Tibial artery (tissue), 4 donors: ENCODE results near the gene STXBP4.
A peak's percentile ranks its signal among the peaks of the same experiment; 100 is the strongest.

ENCODE experiments used
- DNase-seq, 2 donors: peaks; one replicate each; pipeline ENCODE4 v3.0.0-alpha.2; 2019
- H3K27ac ChIP-seq, 2 donors: fragments of 200-600 bp; sonication (generic) in 1 of 2; 1 replicate in 1 of 2; 2 replicates in 1 of 2; pipeline ENCODE4 v1.5.1; 2018 to 2019; ENCODE audit warnings: mild to moderate bottlenecking in 1 of 2
- H3K27me3 ChIP-seq, 2 donors: fragments of 200-600 bp; sonication (generic) in 1 of 2; one replicate each; pipeline versions ENCODE4 v1.5.1 to v1.6.0; 2016 to 2019
- H3K36me3 ChIP-seq, 3 donors: fragments of 200-600 bp; sonication (generic) in 2 of 3; one replicate each; pipeline ENCODE4 v1.5.1; 2016 to 2019; ENCODE audit warnings: mild to moderate bottlenecking in 2 of 3
- H3K4me1 ChIP-seq, 4 donors: fragments of 200-600 bp; sonication (generic) in 2 of 4; 1 replicate in 3 of 4; 2 replicates in 1 of 4; pipeline ENCODE4 v1.5.1; 2016 to 2019
- H3K4me3 ChIP-seq, 2 donors: fragments of 200-600 bp; sonication (generic) in 1 of 2; 1 replicate in 1 of 2; 2 replicates in 1 of 2; pipeline ENCODE4 v1.5.1; 2018 to 2019; ENCODE audit warnings: mild to moderate bottlenecking in 2 of 2
- H3K9me3 ChIP-seq, 3 donors: fragments of 200-600 bp; sonication (generic) in 1 of 3; one replicate each; pipeline ENCODE4 v1.5.1; 2016 to 2019
- intact Hi-C: fragments of 100-400 bp; cut with DNase I; formaldehyde crosslinking; loops from one replicate; pipeline ENCODE4 v1.15.0; 2023; ENCODE audit warnings: low total_unique reads
- TF ChIP-seq, protein P1 (sequence below), 2 experiments: fragments of 200-600 bp in 1 of 2; fragments of 450-650 bp in 1 of 2; IDR thresholded peaks; one replicate each; pipeline ENCODE4 v1.5.1; 2017 to 2019; ENCODE audit warnings: antibody characterized with exemption in 2 of 2, mild to moderate bottlenecking in 1 of 2, moderate library complexity in 1 of 2

Gene STXBP4, protein sequence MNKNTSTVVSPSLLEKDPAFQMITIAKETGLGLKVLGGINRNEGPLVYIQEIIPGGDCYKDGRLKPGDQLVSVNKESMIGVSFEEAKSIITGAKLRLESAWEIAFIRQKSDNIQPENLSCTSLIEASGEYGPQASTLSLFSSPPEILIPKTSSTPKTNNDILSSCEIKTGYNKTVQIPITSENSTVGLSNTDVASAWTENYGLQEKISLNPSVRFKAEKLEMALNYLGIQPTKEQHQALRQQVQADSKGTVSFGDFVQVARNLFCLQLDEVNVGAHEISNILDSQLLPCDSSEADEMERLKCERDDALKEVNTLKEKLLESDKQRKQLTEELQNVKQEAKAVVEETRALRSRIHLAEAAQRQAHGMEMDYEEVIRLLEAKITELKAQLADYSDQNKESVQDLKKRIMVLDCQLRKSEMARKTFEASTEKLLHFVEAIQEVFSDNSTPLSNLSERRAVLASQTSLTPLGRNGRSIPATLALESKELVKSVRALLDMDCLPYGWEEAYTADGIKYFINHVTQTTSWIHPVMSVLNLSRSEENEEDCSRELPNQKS

DNA sequence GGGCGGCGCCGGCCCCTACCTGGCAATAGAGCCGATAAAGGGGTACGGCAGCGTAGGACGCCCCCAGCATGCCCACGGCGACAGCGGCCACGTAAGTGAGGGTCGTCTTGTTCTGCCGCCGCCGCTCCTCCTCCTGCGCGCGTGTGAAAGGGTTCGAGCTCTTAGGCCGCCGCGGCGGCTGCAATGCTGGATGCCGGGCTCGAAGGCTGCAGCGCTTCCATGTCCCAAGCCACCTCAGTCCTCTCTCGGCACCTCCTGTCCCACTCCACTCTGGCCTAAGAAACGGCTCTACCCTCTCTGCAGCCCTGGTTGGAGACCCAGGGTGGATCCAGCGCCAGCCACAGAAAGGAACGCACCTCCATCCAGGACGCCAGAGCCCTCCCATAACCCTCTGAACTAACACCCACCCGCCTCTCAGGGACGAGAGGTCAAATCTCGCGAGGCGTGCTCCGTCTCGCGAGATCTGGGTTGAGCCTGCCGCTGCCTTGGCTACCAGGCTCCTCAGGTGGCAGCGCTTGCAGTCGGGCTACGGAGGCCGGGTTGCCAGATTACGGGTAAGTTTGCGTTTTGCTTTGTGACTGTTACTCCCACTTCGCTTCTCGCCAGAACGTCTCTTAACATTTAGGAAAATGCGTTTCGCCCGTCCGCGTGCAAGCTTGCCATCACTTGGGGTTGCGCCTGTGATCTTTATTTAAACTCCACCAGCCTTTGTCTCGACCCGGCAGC is at the start of gene STXBP4, which contains the start of gene COX11:
STXBP4 (plus strand) TSS at position 504 of the 726 bp plus-strand sequence. CDS start 17,455 bp downstream, outside the sequence.
COX11 (minus strand) TSS at position 393 of the 726 bp plus-strand sequence; CDS start at position 385, 8 bp downstream.
- intact Hi-C loops = no loop called here
- Histone ChIP-seq H3K36me3 (peaks cover 8 to 14% (median 10%) of the 10 kb centered on the region in 3 donors), H3K27ac (peak within 1 kb of the TSS; percentile 91 to 92), H3K27me3 (no peaks in the 10 kb centered on the region), H3K9me3 (no peaks in the 10 kb centered on the region), H3K4me3 (peak within 1 kb of the TSS; percentile 87 to 98), H3K4me1 (peaks cover 0 to 34% (median 18%) of the 10 kb centered on the region in 4 donors)
- TF ChIP-seq, protein P1, sequence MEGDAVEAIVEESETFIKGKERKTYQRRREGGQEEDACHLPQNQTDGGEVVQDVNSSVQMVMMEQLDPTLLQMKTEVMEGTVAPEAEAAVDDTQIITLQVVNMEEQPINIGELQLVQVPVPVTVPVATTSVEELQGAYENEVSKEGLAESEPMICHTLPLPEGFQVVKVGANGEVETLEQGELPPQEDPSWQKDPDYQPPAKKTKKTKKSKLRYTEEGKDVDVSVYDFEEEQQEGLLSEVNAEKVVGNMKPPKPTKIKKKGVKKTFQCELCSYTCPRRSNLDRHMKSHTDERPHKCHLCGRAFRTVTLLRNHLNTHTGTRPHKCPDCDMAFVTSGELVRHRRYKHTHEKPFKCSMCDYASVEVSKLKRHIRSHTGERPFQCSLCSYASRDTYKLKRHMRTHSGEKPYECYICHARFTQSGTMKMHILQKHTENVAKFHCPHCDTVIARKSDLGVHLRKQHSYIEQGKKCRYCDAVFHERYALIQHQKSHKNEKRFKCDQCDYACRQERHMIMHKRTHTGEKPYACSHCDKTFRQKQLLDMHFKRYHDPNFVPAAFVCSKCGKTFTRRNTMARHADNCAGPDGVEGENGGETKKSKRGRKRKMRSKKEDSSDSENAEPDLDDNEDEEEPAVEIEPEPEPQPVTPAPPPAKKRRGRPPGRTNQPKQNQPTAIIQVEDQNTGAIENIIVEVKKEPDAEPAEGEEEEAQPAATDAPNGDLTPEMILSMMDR (IDR thresholded peaks at IDR 0.05) = peak in 1 of 2 experiments; percentile 24
- DNase-seq = peak; percentile 94 to 98

DNA sequence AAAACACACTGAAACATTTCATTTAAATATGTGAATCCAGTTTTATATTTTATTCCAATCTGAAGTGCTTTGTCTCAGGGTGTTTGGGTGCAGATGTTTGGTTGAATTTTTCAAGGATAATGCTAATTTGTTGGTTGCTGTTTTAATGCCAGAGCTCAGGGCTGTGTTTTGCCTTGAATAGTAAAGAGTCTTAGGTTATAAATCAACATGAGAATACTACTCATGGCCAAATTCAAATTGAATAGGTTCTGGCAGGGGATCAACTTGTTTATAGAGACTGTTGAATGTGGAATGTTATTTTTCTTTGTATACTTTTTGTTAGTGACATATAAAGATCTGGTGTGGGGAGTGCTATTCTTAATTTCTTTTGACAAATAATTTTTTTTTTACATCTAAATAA is 49.1 kb upstream of the STXBP4 start:
- no peak for DNase-seq
- Histone ChIP-seq H3K27ac (no peak overlapping the region), H3K9me3 (peaks cover 0 to 12% (median 0%) of the 10 kb centered on the region in 3 donors), H3K4me1 (no peaks in the 10 kb centered on the region), H3K36me3 (peaks cover 38 to 55% (median 38%) of the 10 kb centered on the region in 3 donors), H3K4me3 (no peak overlapping the region), H3K27me3 (no peaks in the 10 kb centered on the region)
- intact Hi-C loops = no loop called here
- TF ChIP-seq, protein P1 (IDR thresholded peaks at IDR 0.05) = no peak

DNA sequence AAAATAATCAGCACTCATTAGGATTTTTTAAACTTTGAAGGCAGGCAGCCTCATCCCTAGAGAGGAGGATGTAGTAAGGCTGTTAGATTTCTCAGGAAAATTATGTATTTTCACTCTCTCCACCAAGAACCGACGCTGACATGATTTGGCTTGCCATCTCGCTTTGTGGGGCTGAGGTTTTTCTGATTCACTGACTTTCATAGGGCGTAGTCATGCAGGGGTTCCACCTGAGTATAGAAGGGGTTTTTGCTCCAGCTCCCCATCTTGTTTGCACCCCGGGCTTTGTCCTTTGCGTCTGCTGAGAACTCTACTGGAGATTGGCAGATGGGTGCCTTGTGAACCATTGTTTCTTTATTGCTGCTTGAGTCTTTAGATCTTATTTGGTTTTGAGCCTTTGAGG is 47.7 kb upstream of the STXBP4 start:
- H3K9me3 ChIP-seq = peaks cover 0 to 12% (median 0%) of the 10 kb centered on the region in 3 donors
- TF ChIP-seq, protein P1 (IDR thresholded peaks at IDR 0.05) = no peak
- H3K4me3 ChIP-seq = no peak overlapping the region
- peaks cover 24 to 48% (median 24%) of the 10 kb centered on the region in 3 donors for H3K36me3 ChIP-seq
- H3K27ac ChIP-seq = no peak overlapping the region
- H3K4me1 ChIP-seq = no peaks in the 10 kb centered on the region
- intact Hi-C loops = no loop called here
- DNase-seq = no peak
- no peaks in the 10 kb centered on the region for H3K27me3 ChIP-seq

DNA sequence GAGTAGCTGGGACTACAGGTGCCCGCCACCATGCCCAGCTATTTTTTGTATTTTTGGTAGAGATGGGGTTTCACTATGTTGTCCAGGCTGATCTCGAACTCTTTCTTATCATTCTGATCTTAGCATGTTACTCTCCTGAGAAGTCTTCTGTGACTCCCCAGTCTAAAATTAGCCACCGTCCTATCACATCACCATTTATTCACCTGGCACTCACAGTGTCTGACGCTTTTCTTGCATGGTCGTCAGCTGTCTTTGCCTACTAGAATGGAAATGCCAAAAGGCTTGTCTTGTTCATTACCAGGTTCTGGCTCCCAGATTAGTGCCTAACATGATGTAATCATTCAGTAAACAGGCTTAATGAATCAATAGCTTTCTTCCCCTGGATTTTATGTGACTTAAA is 44.2 kb upstream of the STXBP4 start:
- H3K4me1 ChIP-seq = no peaks in the 10 kb centered on the region
- H3K9me3 ChIP-seq = no peaks in the 10 kb centered on the region
- H3K4me3 ChIP-seq = no peak overlapping the region
- DNase-seq = no peak
- intact Hi-C loops = no loop called here
- TF ChIP-seq, protein P1 (IDR thresholded peaks at IDR 0.05) = no peak
- H3K27me3 ChIP-seq = no peaks in the 10 kb centered on the region
- H3K36me3 ChIP-seq = peaks cover 0 to 38% (median 0%) of the 10 kb centered on the region in 3 donors
- no peak overlapping the region for H3K27ac ChIP-seq

DNA sequence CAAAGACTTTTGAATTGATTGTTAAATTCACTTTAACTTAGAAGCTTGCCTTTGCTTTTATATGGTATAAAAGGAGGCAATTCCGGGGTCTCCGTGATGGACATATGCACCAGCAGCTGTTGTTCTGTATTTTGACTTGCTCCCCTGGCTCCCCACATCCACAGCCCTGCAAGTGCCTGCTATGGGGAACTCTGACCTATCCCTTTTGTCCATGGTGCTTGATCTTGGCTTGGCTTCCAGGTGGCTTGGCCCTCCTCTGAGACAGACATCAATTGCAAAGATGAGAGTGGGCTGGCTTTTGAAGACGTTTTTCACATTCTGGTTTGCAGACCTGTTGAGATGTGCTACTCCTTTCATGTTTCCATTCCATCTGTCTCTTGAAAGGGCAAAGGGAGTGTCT is 41.0 kb upstream of the STXBP4 start:
- H3K9me3 ChIP-seq = no peaks in the 10 kb centered on the region
- intact Hi-C loops = no loop called here
- TF ChIP-seq, protein P1 (IDR thresholded peaks at IDR 0.05) = no peak
- no peaks in the 10 kb centered on the region for H3K4me1 ChIP-seq
- peaks cover 2 to 52% (median 12%) of the 10 kb centered on the region in 3 donors for H3K36me3 ChIP-seq
- no peak overlapping the region for H3K27ac ChIP-seq
- H3K4me3 ChIP-seq = no peak overlapping the region
- no peaks in the 10 kb centered on the region for H3K27me3 ChIP-seq
- no peak for DNase-seq
